ENCODE data around the gene SLC27A4. TPM values are rescaled to one million over a fixed set of nuclear protein-coding genes. Genes with fewer than 3 reads are reported as not detected.

The SLC27A4 gene
- total RNA-seq, 4 donors from 2014 or later = 15.8 to 35.6 (median 25.5) TPM

DNA sequence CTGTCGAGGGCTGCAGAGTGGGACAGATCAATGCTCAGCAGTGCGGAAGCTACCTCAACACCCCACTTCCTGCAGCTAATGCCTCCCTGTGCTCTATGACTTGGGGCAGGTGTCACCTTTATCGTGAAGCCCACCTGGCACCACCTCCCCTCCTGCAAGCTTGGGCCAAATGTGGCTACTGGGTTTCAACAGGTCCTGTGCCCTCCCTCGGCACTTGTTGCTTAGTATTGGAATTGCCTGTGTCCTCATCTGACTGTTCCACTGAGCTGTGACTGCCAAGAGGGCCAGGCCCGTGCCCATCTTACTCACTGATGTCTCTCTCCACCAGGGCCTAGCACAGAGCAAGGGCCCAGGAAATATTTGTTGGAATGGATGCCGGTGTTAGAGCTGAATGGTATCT is 9.4 kb downstream of the SLC27A4 start:
- H3K27ac ChIP-seq (replicated peaks in 1 of 4) = no peak overlapping the region
- no peaks in the 10 kb centered on the region for H3K9me3 ChIP-seq
- no peaks in the 10 kb centered on the region for H3K4me1 ChIP-seq
- DNase-seq (ENCODE audit: extremely low spot score) = no peak
- TF ChIP-seq, protein P1, sequence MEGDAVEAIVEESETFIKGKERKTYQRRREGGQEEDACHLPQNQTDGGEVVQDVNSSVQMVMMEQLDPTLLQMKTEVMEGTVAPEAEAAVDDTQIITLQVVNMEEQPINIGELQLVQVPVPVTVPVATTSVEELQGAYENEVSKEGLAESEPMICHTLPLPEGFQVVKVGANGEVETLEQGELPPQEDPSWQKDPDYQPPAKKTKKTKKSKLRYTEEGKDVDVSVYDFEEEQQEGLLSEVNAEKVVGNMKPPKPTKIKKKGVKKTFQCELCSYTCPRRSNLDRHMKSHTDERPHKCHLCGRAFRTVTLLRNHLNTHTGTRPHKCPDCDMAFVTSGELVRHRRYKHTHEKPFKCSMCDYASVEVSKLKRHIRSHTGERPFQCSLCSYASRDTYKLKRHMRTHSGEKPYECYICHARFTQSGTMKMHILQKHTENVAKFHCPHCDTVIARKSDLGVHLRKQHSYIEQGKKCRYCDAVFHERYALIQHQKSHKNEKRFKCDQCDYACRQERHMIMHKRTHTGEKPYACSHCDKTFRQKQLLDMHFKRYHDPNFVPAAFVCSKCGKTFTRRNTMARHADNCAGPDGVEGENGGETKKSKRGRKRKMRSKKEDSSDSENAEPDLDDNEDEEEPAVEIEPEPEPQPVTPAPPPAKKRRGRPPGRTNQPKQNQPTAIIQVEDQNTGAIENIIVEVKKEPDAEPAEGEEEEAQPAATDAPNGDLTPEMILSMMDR (IDR thresholded peaks at IDR 0.05) = no peak
- no peak for TF ChIP-seq EP300 (IDR thresholded peaks at IDR 0.05)
- TF ChIP-seq POLR2AphosphoS5 (IDR thresholded peaks at IDR 0.05) = no peak
- no peak for TF ChIP-seq POLR2A (IDR thresholded peaks at IDR 0.05; ENCODE audit: low read depth)
- intact Hi-C loops (cut with DNase I) = no loop called here
- no peaks in the 10 kb centered on the region for H3K27me3 ChIP-seq
- WGBS = 93% methylated on average over 6 of the region's 6 CpGs
- peaks cover 56 to 97% (median 87%) of the 10 kb centered on the region in 4 donors for H3K36me3 ChIP-seq
- no peak overlapping the region for H3K4me3 ChIP-seq

DNA sequence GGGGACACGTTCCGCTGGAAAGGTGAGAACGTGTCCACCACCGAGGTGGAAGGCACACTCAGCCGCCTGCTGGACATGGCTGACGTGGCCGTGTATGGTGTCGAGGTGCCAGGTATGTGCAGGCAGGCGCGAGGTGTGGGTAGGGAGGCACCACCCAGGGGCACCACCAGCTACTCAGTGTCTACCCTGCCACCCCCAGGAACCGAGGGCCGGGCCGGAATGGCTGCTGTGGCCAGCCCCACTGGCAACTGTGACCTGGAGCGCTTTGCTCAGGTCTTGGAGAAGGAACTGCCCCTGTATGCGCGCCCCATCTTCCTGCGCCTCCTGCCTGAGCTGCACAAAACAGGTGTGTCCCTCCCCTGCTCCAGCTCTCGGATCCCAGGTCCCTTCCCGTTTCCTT is 15.1 kb downstream of the SLC27A4 start:
- no peak for TF ChIP-seq POLR2AphosphoS5 (IDR thresholded peaks at IDR 0.05)
- no peak for TF ChIP-seq POLR2A (IDR thresholded peaks at IDR 0.05; ENCODE audit: low read depth)
- no peak for TF ChIP-seq EP300 (IDR thresholded peaks at IDR 0.05)
- TF ChIP-seq, protein P1 (IDR thresholded peaks at IDR 0.05) = no peak
- Histone ChIP-seq H3K27ac (replicated peaks in 1 of 4) (no peak overlapping the region), H3K4me1 (no peaks in the 10 kb centered on the region), H3K9me3 (no peaks in the 10 kb centered on the region), H3K27me3 (no peaks in the 10 kb centered on the region), H3K4me3 (no peak overlapping the region), H3K36me3 (peaks cover 29 to 87% (median 60%) of the 10 kb centered on the region in 4 donors)
- intact Hi-C loops (cut with DNase I) = no loop called here
- WGBS = 92% methylated on average over 2 of the region's 19 CpGs
- no peak for DNase-seq (ENCODE audit: extremely low spot score)

DNA sequence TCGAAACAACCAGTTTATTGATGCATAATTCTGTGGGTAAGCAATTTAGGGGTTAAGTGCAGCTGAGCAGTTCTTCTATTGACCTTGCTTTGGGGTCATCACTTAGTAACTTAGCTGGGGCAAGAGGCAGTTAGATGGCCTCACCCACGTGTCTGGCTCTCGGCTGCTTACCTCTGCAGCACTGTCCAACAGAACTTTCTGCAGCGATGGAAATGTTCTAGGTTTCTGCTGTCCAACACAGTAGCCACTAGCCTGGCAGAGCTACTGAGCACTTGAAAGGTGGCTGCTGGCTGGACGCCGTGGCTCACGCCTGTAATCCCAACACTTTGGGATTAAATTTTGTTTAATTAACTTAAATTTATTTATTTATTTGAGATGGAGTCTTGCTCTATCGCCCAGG is 17.8 kb downstream of the SLC27A4 start:
- TF ChIP-seq POLR2A (IDR thresholded peaks at IDR 0.05; ENCODE audit: low read depth) (no peak), EP300 (IDR thresholded peaks at IDR 0.05) (no peak), POLR2AphosphoS5 (IDR thresholded peaks at IDR 0.05) (no peak)
- TF ChIP-seq, protein P1 (IDR thresholded peaks at IDR 0.05) = no peak
- H3K4me1 ChIP-seq = peaks cover 13 to 19% (median 17%) of the 10 kb centered on the region in 4 donors
- 68% methylated on average over 8 of the region's 8 CpGs for WGBS
- H3K4me3 ChIP-seq = no peak overlapping the region
- no peaks in the 10 kb centered on the region for H3K9me3 ChIP-seq
- no peaks in the 10 kb centered on the region for H3K27me3 ChIP-seq
- H3K36me3 ChIP-seq = peaks cover 25 to 71% (median 45%) of the 10 kb centered on the region in 4 donors
- DNase-seq (ENCODE audit: extremely low spot score) = no peak
- no peak overlapping the region for H3K27ac ChIP-seq (replicated peaks in 1 of 4)
- intact Hi-C loops (cut with DNase I) = no loop called here

DNA sequence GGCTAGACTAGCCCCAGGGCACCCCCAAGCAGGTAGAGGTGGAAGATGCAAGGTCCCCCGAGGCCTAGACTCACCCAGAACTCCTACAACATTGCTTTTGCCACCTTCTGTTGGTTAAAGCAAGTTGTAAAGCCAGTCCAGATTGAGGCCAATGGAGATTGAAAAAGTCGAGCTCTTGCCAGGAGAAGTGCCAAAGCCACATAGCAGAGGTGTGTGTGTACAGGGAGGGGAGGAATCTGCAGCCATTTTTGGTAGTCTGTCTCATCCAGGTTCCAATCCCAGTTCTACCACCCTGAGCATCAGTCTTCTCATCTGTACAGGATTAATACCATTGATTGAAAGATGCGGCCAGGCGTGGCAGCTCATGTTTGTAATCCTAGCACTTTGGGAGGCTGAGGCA is 18.5 kb downstream of the SLC27A4 start:
- Histone ChIP-seq H3K9me3 (no peaks in the 10 kb centered on the region), H3K36me3 (peaks cover 22 to 64% (median 40%) of the 10 kb centered on the region in 4 donors), H3K27me3 (no peaks in the 10 kb centered on the region), H3K4me1 (peaks cover 13 to 19% (median 17%) of the 10 kb centered on the region in 4 donors), H3K4me3 (no peak overlapping the region), H3K27ac (replicated peaks in 1 of 4) (no peak overlapping the region)
- intact Hi-C loops (cut with DNase I) = no loop called here
- 85% methylated on average over 4 of the region's 4 CpGs for WGBS
- no peak for DNase-seq (ENCODE audit: extremely low spot score)
- TF ChIP-seq EP300 (IDR thresholded peaks at IDR 0.05) = no peak
- TF ChIP-seq POLR2A (IDR thresholded peaks at IDR 0.05; ENCODE audit: low read depth) = no peak
- no peak for TF ChIP-seq POLR2AphosphoS5 (IDR thresholded peaks at IDR 0.05)
- TF ChIP-seq, protein P1 (IDR thresholded peaks at IDR 0.05) = no peak

DNA sequence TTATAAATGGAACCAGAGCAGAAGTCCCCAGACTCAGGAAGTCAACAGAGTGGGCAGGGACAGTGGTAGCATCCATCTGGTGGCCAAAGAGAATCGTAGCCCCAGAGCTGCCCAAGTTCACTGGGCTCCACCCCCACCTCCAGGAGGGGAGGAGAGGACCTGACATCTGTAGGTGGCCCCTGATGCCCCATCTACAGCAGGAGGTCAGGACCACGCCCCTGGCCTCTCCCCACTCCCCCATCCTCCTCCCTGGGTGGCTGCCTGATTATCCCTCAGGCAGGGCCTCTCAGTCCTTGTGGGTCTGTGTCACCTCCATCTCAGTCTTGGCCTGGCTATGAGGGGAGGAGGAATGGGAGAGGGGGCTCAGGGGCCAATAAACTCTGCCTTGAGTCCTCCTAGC is 20.5 kb downstream of the SLC27A4 start:
- Histone ChIP-seq H3K4me3 (no peak overlapping the region), H3K9me3 (no peaks in the 10 kb centered on the region), H3K4me1 (peaks cover 24 to 37% (median 30%) of the 10 kb centered on the region in 4 donors), H3K27me3 (no peaks in the 10 kb centered on the region), H3K36me3 (peaks cover 8 to 44% (median 23%) of the 10 kb centered on the region in 4 donors), H3K27ac (replicated peaks in 1 of 4) (peak overlapping the region; percentile 64 to 72 (median 66))
- DNase-seq (ENCODE audit: extremely low spot score) = no peak
- WGBS = 49% methylated on average over 2 of the region's 2 CpGs
- intact Hi-C loops (cut with DNase I) = loop anchor here (5.0 kb wide), 1 partner anchor 51 kb away; no protein-coding TSS in a partner anchor
- TF ChIP-seq EP300 (IDR thresholded peaks at IDR 0.05) = no peak
- TF ChIP-seq, protein P1 (IDR thresholded peaks at IDR 0.05) = no peak
- TF ChIP-seq POLR2A (IDR thresholded peaks at IDR 0.05; ENCODE audit: low read depth) = no peak
- TF ChIP-seq POLR2AphosphoS5 (IDR thresholded peaks at IDR 0.05) = no peak

Data from esophagus muscularis mucosa (tissue), 4 donors.